AG04449 (cell line): ENCODE data around the gene SOST.

Experiments
- CTCF ChIA-PET: fragments of 350-600 bp; formaldehyde crosslinking; extraction: SDS; loops from one replicate; lab custom pipeline; 2021; ENCODE audit warnings: antibody characterized with exemption; lab: Yijun Ruan, JAX
- POLR2A ChIA-PET: fragments of 400-600, 350-600 bp; formaldehyde crosslinking; extraction: SDS; loops from one replicate; lab custom pipeline; 2020; ENCODE audit warnings: antibody characterized with exemption, inconsistent platforms; lab: Yijun Ruan, JAX
- DNase-seq: peaks from one replicate; pipeline ENCODE4 v3.0.0-alpha.2; 2010; ENCODE audit warnings: low read depth, low spot score
- H3K4me3 ChIP-seq: 2 replicates; pipeline ENCODE4 v1.5.1; 2011; ENCODE audit warnings: low read depth, mild to moderate bottlenecking, control low read depth, low read length
- CTCF ChIP-seq: IDR thresholded peaks from one replicate; pipeline ENCODE4 v1.5.1; 2011; ENCODE audit warnings: mild to moderate bottlenecking, moderate library complexity, low read length, control low read depth, inconsistent platforms; ENCODE audit not compliant: insufficient read depth; ENCODE audit errors: missing control alignments

The SOST gene

GRCh38 chr17:43779145-43780125, 20.8 kb upstream of the SOST start:
- TF ChIP-seq CTCF: no peak
- peak overlapping the region; percentile 66 for H3K4me3 ChIP-seq
- POLR2A ChIA-PET: interaction anchor here (0.6 to 0.7 kb wide), 3 partner anchors 10 to 264 kb away, joined by 3 read pairs; no protein-coding TSS in a partner anchor
- CTCF ChIA-PET: interaction anchor here (1.0 to 5.1 kb wide), 6 partner anchors 10 to 84 kb away, joined by 4 to 55 read pairs (median 6); no protein-coding TSS in a partner anchor
- DNase-seq: no peak

- ChIA-PET CTCF (interaction anchor here (0.9 to 5.1 kb wide), 6 partner anchors 9 to 84 kb away, joined by 4 to 55 read pairs (median 6); no protein-coding TSS in a partner anchor), POLR2A (interaction anchor here (0.6 to 0.7 kb wide), 3 partner anchors 11 to 265 kb away, joined by 3 read pairs; no protein-coding TSS in a partner anchor)
- DNase-seq: peak; percentile 40
- no peak for TF ChIP-seq CTCF
- H3K4me3 ChIP-seq: peak within 1 kb of the TSS; percentile 95
Observed at GRCh38 chr17:43778337-43779144, 19.9 kb upstream of the SOST start, which contains the start of gene DUSP3. Gene DUSP3, minus strand, starts transcription at chr17:43778977. Its CDS starts 53 bp downstream, at chr17:43778924.

GRCh38 chr17:43774304-43775250, 16.0 kb upstream of the SOST start:
- no peak overlapping the region for H3K4me3 ChIP-seq
- POLR2A ChIA-PET: no interaction called here
- CTCF ChIA-PET: interaction anchor here (2.1 to 5.1 kb wide), 4 partner anchors 8 to 80 kb away, joined by 6 to 55 read pairs (median 32); partner anchors contain the start of genes CD300LG and SOST
- TF ChIP-seq CTCF: no peak
- DNase-seq: no peak

GRCh38 chr17:43772877-43773648, 14.5 kb upstream of the SOST start:
- POLR2A ChIA-PET: no interaction called here
- no peak overlapping the region for H3K4me3 ChIP-seq
- DNase-seq: no peak
- CTCF ChIA-PET: interaction anchor here (0.9 to 4.4 kb wide), 7 partner anchors 9 to 196 kb away, joined by 3 to 32 read pairs (median 4); partner anchors contain the start of gene SOST
- TF ChIP-seq CTCF: no peak

- TF ChIP-seq CTCF: no peak
- CTCF ChIA-PET: interaction anchor here (0.8 to 4.4 kb wide), 3 partner anchors 8 to 77 kb away, joined by 3 to 32 read pairs (median 4); partner anchors contain the start of gene SOST
- POLR2A ChIA-PET: no interaction called here
- no peak overlapping the region for H3K4me3 ChIP-seq
- DNase-seq: no peak
Observed at GRCh38 chr17:43771463-43771862, 12.9 kb upstream of the SOST start.
